GM19238 (cell line): Measurements from ENCODE around the gene SLAMF9.

ENCODE experiments used
- DNase-seq: peaks from one replicate; pipeline ENCODE4 v3.0.0; 2011; ENCODE audit warnings: low spot score; ENCODE audit not compliant: insufficient read length

SLAMF9 gene

GRCh38 chr1:159953536-159954515 is at the start of gene SLAMF9:
TSS of gene SLAMF9 (minus strand) at chr1:159954237. CDS start at chr1:159954137, 100 bp downstream.
- DNase-seq = no peak

- no peak for DNase-seq
These were observed 47.4 kb upstream of the SLAMF9 start for GRCh38 chr1:160001440-160001839.

- DNase-seq = no peak
These were observed 45.2 kb upstream of the SLAMF9 start for GRCh38 chr1:159999204-159999603.

- no peak for DNase-seq
These were observed 42.6 kb upstream of the SLAMF9 start for GRCh38 chr1:159996653-159997052.

GRCh38 chr1:159994896-159995295 is 40.9 kb upstream of the SLAMF9 start:
- no peak for DNase-seq

GRCh38 chr1:159993911-159994310 is 39.9 kb upstream of the SLAMF9 start:
- no peak for DNase-seq

- no peak for DNase-seq
These were observed 38.1 kb upstream of the SLAMF9 start for GRCh38 chr1:159992161-159992560.

- DNase-seq = no peak
These were observed 37.5 kb upstream of the SLAMF9 start for GRCh38 chr1:159991513-159991912.

GRCh38 chr1:159990005-159990404 is 36.0 kb upstream of the SLAMF9 start:
- DNase-seq = no peak

- no peak for DNase-seq
These were observed 35.5 kb upstream of the SLAMF9 start for GRCh38 chr1:159989581-159989980.

GRCh38 chr1:159988006-159988405 is 34.0 kb upstream of the SLAMF9 start:
- DNase-seq = no peak

- DNase-seq = no peak
These were observed 33.1 kb upstream of the SLAMF9 start for GRCh38 chr1:159987186-159987585.

- no peak for DNase-seq
These were observed 32.5 kb upstream of the SLAMF9 start for GRCh38 chr1:159986531-159986930.

GRCh38 chr1:159986093-159986492 is 32.1 kb upstream of the SLAMF9 start:
- no peak for DNase-seq

- DNase-seq = no peak
These were observed 31.4 kb upstream of the SLAMF9 start for GRCh38 chr1:159985473-159985872.

GRCh38 chr1:159983681-159984080 is 29.6 kb upstream of the SLAMF9 start:
- DNase-seq = no peak

- no peak for DNase-seq
These were observed 28.2 kb upstream of the SLAMF9 start for GRCh38 chr1:159982280-159982679.

GRCh38 chr1:159981351-159982055 is 27.5 kb upstream of the SLAMF9 start:
- no peak for DNase-seq

- DNase-seq = no peak
These were observed 26.7 kb upstream of the SLAMF9 start for GRCh38 chr1:159980786-159981185.

GRCh38 chr1:159980076-159980475 is 26.0 kb upstream of the SLAMF9 start:
- DNase-seq = no peak

GRCh38 chr1:159979257-159979656 is 25.2 kb upstream of the SLAMF9 start:
- DNase-seq = no peak

- no peak for DNase-seq
These were observed 24.0 kb upstream of the SLAMF9 start for GRCh38 chr1:159978107-159978398.
